PC-9 (cell line): ENCODE results near the gene TENT5C. TPM values are rescaled to one million over a fixed set of nuclear protein-coding genes. Genes with fewer than 3 reads are reported as not detected.

Experiments used
- BruUV-seq: library from RNA; stranded (reverse); fragments of 400-500 nt; replicated peaks from 2 replicates; lab custom pipeline; 2021; lab: Mats Ljungman, UMichigan
- CTCF ChIA-PET: fragments of 300-600 bp; sonication (Branson Sonifier 250); formaldehyde crosslinking; loops from one replicate; lab custom pipeline; 2022; ENCODE audit warnings: antibody characterized with exemption; lab: Charles Lee
- POLR2A ChIA-PET: fragments of 300-600 bp; sonication (Branson Sonifier 250); formaldehyde crosslinking; loops from one replicate; lab custom pipeline; 2022; ENCODE audit warnings: antibody characterized with exemption; ENCODE audit not compliant: unreplicated experiment; lab: Charles Lee
- DNase-seq, 2 experiments: peaks; one replicate each; pipeline versions ENCODE4 v3.0.0 to v3.0.0-alpha.2; 2015 to 2022; ENCODE audit warnings: mixed read lengths in 1 of 2
- H2AFZ ChIP-seq: fragments of 200-600 bp; sonication (generic); 2 replicates; pipeline ENCODE4 v1.8.1; 2017; ENCODE audit warnings: antibody characterized with exemption
- H3F3A ChIP-seq: fragments of 200-600 bp; sonication (generic); 2 replicates; pipeline ENCODE4 v1.8.1; 2017; ENCODE audit warnings: antibody characterized with exemption, mild to moderate bottlenecking, low read depth; ENCODE audit not compliant: insufficient read depth
- H3K27ac ChIP-seq: fragments of 200-600 bp; sonication (generic); 2 replicates; pipeline ENCODE4 v1.6.1; 2016; ENCODE audit warnings: mixed run types
- H3K27me3 ChIP-seq: fragments of 200-600 bp; sonication (generic); 2 replicates; pipeline ENCODE4 v1.6.1; 2016; ENCODE audit warnings: low read depth, mixed run types; ENCODE audit not compliant: insufficient read depth
- H3K36me3 ChIP-seq: fragments of 200-600 bp; sonication (generic); 2 replicates; pipeline ENCODE4 v1.6.1; 2016; ENCODE audit warnings: low read depth, mixed run types
- H3K4me1 ChIP-seq: fragments of 200-600 bp; sonication (generic); replicated peaks from 2 replicates; pipeline ENCODE4 v1.6.1; 2016; ENCODE audit warnings: mixed run types; ENCODE audit not compliant: insufficient read depth
- H3K4me2 ChIP-seq: fragments of 200-600 bp; sonication (generic); 2 replicates; pipeline ENCODE4 v1.6.1; 2017; ENCODE audit warnings: mixed run types
- H3K4me3 ChIP-seq: fragments of 200-600 bp; sonication (generic); 2 replicates; pipeline ENCODE4 v1.6.1; 2016; ENCODE audit warnings: mixed run types
- H3K79me2 ChIP-seq: fragments of 200-600 bp; sonication (generic); 2 replicates; pipeline ENCODE4 v1.6.1; 2017; ENCODE audit warnings: low read depth, mixed run types
- H3K9me2 ChIP-seq: fragments of 200-600 bp; sonication (generic); 2 replicates; pipeline ENCODE4 v1.8.1; 2017; ENCODE audit warnings: mild to moderate bottlenecking; ENCODE audit not compliant: insufficient read depth
- H3K9me3 ChIP-seq: fragments of 200-600 bp; sonication (generic); 2 replicates; pipeline ENCODE4 v1.8.1; 2016; ENCODE audit warnings: low read depth; ENCODE audit not compliant: insufficient read depth
- H4K20me1 ChIP-seq: fragments of 200-600 bp; sonication (generic); 2 replicates; pipeline ENCODE4 v1.8.1; 2017; ENCODE audit not compliant: insufficient read depth
- EZH2 ChIP-seq: fragments of 200-600 bp; sonication (generic); IDR thresholded peaks from 2 replicates; pipeline ENCODE4 v1.8.0; 2017; ENCODE audit warnings: antibody characterized with exemption, low read depth
- intact Hi-C: fragments of 100-400 bp; cut with micrococcal nuclease; formaldehyde crosslinking; loops from one replicate; pipeline ENCODE4 v1.10.0; 2022; ENCODE audit not compliant: unreplicated experiment
- total RNA-seq: library from RNA; stranded (reverse); gene quantifications from 2 replicates; pipeline ENCODE4 v1.2.3, GENCODE V29; 2021
- TF ChIP-seq, protein P1 (sequence below): fragments of 200-600 bp; sonication (generic); conservative IDR thresholded peaks from 2 replicates; pipeline ENCODE4 v1.6.1; 2017; ENCODE audit warnings: mixed run types, antibody characterized with exemption, mild to moderate bottlenecking, moderate library complexity

Gene TENT5C
- total RNA-seq, 1 experiment from 2014 or later, result 4.3 TPM

DNA sequence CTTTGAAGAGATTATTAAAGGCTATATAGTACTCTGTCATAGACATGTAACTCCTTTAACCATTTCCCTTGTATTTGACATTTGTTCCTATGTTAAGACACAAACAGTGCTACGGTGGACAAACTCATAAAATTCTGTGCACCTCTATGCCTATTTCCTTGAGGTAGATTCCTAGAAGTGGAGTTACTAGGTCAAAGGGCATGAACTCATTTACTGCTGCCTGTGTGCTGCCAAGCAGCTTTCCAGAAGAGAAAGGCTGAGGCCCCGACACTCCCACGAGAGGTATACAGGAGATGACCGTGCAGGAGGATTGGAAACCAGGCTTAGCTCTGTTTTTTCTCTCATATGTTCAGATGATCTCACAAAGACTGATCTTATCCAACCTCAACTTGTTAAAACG is 34.4 kb upstream of the TENT5C start:
- no peaks in the 10 kb centered on the region for H3K9me3 ChIP-seq
- ChIA-PET CTCF (interaction anchor here (0.6 to 1.2 kb wide), 3 partner anchors 35 to 455 kb away, joined by 3 to 7 read pairs (median 4); no protein-coding TSS in a partner anchor), POLR2A (interaction anchor here (0.6 to 0.8 kb wide), 3 partner anchors 77 to 511 kb away, joined by 4 to 5 read pairs (median 4); partner anchors contain the start of gene TTF2)
- H4K20me1 ChIP-seq, result no peaks in the 10 kb centered on the region
- peak in 1 of 2 experiments; percentile 58 for DNase-seq
- H3F3A ChIP-seq, result peaks cover 32% of the 10 kb centered on the region
- peak overlapping the region; percentile 49; the same call in 1 of the 2 replicates for H3K4me3 ChIP-seq
- peak overlapping the region; percentile 84 for H3K27ac ChIP-seq
- TF ChIP-seq EZH2, result no peak
- TF ChIP-seq, protein P1, sequence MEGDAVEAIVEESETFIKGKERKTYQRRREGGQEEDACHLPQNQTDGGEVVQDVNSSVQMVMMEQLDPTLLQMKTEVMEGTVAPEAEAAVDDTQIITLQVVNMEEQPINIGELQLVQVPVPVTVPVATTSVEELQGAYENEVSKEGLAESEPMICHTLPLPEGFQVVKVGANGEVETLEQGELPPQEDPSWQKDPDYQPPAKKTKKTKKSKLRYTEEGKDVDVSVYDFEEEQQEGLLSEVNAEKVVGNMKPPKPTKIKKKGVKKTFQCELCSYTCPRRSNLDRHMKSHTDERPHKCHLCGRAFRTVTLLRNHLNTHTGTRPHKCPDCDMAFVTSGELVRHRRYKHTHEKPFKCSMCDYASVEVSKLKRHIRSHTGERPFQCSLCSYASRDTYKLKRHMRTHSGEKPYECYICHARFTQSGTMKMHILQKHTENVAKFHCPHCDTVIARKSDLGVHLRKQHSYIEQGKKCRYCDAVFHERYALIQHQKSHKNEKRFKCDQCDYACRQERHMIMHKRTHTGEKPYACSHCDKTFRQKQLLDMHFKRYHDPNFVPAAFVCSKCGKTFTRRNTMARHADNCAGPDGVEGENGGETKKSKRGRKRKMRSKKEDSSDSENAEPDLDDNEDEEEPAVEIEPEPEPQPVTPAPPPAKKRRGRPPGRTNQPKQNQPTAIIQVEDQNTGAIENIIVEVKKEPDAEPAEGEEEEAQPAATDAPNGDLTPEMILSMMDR, result no peak
- no peaks in the 10 kb centered on the region for H3K27me3 ChIP-seq
- no peaks in the 10 kb centered on the region for H3K36me3 ChIP-seq
- H3K9me2 ChIP-seq, result no peaks in the 10 kb centered on the region
- no peaks in the 10 kb centered on the region for H3K79me2 ChIP-seq
- peaks cover 41% of the 10 kb centered on the region for H3K4me1 ChIP-seq
- H2AFZ ChIP-seq, result no peak overlapping the region; the same call in 1 of the 2 replicates
- intact Hi-C loops, result loop anchor here (1.0 to 2.0 kb wide), 2 partner anchors 31 to 34 kb away; no protein-coding TSS in a partner anchor
- H3K4me2 ChIP-seq, result peak overlapping the region; percentile 84
- BruUV-seq, result no TSS peak

DNA sequence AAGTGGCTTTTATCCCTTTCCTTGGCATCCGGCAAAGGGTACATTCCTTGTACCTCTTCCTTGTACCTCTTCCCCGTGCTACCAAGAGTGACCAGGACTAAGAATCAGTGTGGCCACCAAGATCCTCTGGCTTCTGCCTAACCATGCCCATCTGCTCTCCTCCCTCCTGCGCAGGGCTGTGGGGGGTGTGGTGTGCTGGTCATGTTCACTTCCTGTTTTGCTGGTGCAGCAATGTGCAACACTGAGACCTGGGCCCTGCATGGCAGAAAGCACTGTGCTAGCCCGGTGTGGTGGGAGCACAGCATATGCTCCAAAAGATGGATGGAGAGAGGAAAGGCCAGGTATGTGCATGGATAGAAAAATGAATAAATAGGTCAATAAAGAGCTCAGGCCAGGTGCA is 33.3 kb upstream of the TENT5C start:
- TF ChIP-seq EZH2, result no peak
- TF ChIP-seq, protein P1, result no peak
- ChIA-PET CTCF (no interaction called here), POLR2A (no interaction called here)
- Histone ChIP-seq H3F3A (peaks cover 32% of the 10 kb centered on the region), H2AFZ (no peak overlapping the region), H3K36me3 (no peaks in the 10 kb centered on the region), H3K27me3 (no peaks in the 10 kb centered on the region), H3K4me2 (peak overlapping the region; percentile 84; the same call in 1 of the 2 replicates), H4K20me1 (no peaks in the 10 kb centered on the region), H3K9me3 (no peaks in the 10 kb centered on the region), H3K4me3 (no peak overlapping the region), H3K4me1 (peaks cover 41% of the 10 kb centered on the region), H3K9me2 (no peaks in the 10 kb centered on the region), H3K79me2 (no peaks in the 10 kb centered on the region), H3K27ac (peak overlapping the region; percentile 84)
- no peak for DNase-seq
- intact Hi-C loops, result no loop called here
- BruUV-seq, result no TSS peak

DNA sequence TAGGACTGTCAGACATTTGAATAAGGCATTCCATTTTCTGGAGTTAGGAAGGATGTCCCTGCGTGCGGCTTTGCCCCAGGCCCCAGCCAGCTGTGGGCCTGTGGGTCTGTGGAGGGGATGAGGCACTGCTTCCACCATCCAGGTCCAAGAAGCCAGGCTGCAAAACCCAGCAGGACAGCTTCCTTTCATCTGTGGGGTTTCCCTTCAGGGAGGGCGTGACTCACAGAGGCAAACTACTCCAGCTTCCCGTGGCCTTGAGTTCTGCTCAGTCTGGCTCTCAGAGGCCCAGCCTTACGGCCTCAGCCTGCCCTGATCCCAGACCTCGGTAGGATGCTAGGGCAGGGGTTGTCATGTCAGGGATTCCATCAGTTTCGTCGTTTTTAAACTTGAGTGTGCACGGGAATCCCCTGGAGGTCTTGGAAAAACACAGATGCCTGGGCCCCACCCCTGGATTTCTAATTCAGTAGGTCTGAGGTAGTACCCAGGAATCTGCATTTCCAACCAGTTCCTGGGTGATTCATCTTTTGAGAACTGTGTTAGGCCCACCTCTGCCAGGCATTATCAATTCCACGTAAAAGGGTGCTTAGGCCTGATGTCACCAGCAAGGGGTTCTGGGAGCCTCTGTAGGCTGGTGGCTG is 32.3 kb upstream of the TENT5C start:
- Histone ChIP-seq H3K4me1 (peaks cover 41% of the 10 kb centered on the region), H3K36me3 (no peaks in the 10 kb centered on the region), H3K9me3 (no peaks in the 10 kb centered on the region), H3K4me3 (no peak overlapping the region), H3K4me2 (no peak overlapping the region), H3K27me3 (no peaks in the 10 kb centered on the region), H3K79me2 (no peaks in the 10 kb centered on the region), H3K27ac (no peak overlapping the region), H2AFZ (no peak overlapping the region), H3K9me2 (no peaks in the 10 kb centered on the region), H4K20me1 (no peaks in the 10 kb centered on the region), H3F3A (peaks cover 32% of the 10 kb centered on the region)
- DNase-seq, result no peak
- ChIA-PET CTCF (no interaction called here), POLR2A (no interaction called here)
- TF ChIP-seq, protein P1, result no peak
- no peak for TF ChIP-seq EZH2
- intact Hi-C loops, result no loop called here
- BruUV-seq, result no TSS peak
